HepG2 (cell line): ENCODE results near the gene OTUB2.

ENCODE experiments used
- CTCF ChIP-seq: sonication (generic); formaldehyde crosslinking; IDR thresholded peaks from 2 replicates; pipeline ENCODE4 v1.5.0; 2020; ENCODE audit warnings: mild to moderate bottlenecking, missing genetic modification reagents, moderate library complexity
- GABPA ChIP-seq, 2 experiments: IDR thresholded peaks; 2 replicates each; pipeline ENCODE4 v1.6.1; 2011 to 2016; ENCODE audit warnings: low read depth in 2 of 2, low read length in 1 of 2, missing biosample characterization in 1 of 2, missing genetic modification characterization in 1 of 2
- HMG20A ChIP-seq: IDR thresholded peaks from 2 replicates; pipeline ENCODE4 v1.6.1; 2016; ENCODE audit warnings: borderline replicate concordance
- LCORL ChIP-seq, 2 experiments: fragments of 450-650 bp in 1 of 2; sonication (generic) in 1 of 2; formaldehyde crosslinking in 1 of 2; IDR thresholded peaks; 2 replicates each; pipeline versions ENCODE4 v1.5.0 to v1.6.1; 2017 to 2020; ENCODE audit warnings: antibody characterized with exemption in 1 of 2, missing genetic modification reagents in 1 of 2
- POLR2A ChIP-seq, 2 experiments: IDR thresholded peaks; 2 replicates each; pipeline ENCODE4 v1.6.1; 2011; ENCODE audit warnings: low read depth in 2 of 2, low read length in 2 of 2, mild to moderate bottlenecking in 1 of 2, moderate library complexity in 1 of 2; ENCODE audit not compliant: insufficient read depth in 1 of 2
- POLR2AphosphoS5 ChIP-seq: IDR thresholded peaks from 2 replicates; pipeline ENCODE4 v1.6.1; 2012; ENCODE audit warnings: low read depth, low read length
- RELA ChIP-seq: sonication (generic); formaldehyde crosslinking; IDR thresholded peaks from 2 replicates; pipeline ENCODE4 v1.4.0; 2020; ENCODE audit warnings: missing genetic modification reagents
- ZFP90 ChIP-seq: sonication (generic); formaldehyde crosslinking; IDR thresholded peaks from 2 replicates; pipeline ENCODE4 v1.8.0; 2022; ENCODE audit warnings: missing genetic modification reagents, mild to moderate bottlenecking, inconsistent platforms, borderline replicate concordance
- ZNF616 ChIP-seq: sonication (generic); formaldehyde crosslinking; IDR thresholded peaks from 2 replicates; pipeline ENCODE4 v1.5.0; 2020; ENCODE audit warnings: low read depth, mild to moderate bottlenecking, missing genetic modification reagents
- ZNF766 ChIP-seq: sonication (generic); formaldehyde crosslinking; IDR thresholded peaks from 2 replicates; pipeline ENCODE4 v1.5.0; 2020; ENCODE audit warnings: missing genetic modification reagents, borderline replicate concordance

DNA sequence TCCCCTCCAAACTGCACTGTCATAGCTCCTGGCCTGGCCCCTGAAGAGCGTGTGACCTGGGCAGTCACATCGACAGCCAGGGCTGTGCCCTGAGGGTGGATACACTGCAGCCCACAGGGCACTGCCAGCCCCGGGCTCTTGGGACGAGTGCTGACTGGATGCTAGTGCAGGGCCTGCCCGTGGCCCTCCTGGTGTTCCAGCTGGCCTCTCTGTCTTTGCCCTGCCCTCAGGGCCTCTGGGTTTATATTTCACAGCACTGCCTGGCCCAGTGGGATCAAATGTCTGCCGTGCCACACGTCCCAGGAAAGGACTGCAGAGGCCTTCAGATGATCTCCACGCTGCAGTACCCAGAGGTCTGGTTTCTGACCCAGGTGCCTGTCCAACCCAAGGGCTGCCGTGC lies 39.2 kb upstream of the OTUB2 start:
- no peak for TF ChIP-seq CTCF
- no peak for TF ChIP-seq HMG20A (CRISPR knock-in tag)
- TF ChIP-seq ZFP90: no peak
- no peak for TF ChIP-seq RELA (CRISPR knock-in tag)
- no peak for TF ChIP-seq POLR2A (IDR thresholded peaks at IDR 0.05; ENCODE audit: insufficient read depth in 1 of 2, low read depth in 2 of 2, low read length in 2 of 2)
- no peak for TF ChIP-seq ZNF766 (CRISPR knock-in tag)
- TF ChIP-seq GABPA (IDR thresholded peaks at IDR 0.05; ENCODE audit: low read depth, low read length): no peak
- no peak for TF ChIP-seq GABPA (CRISPR knock-in tag; IDR thresholded peaks at IDR 0.05; ENCODE audit: low read depth)
- TF ChIP-seq POLR2AphosphoS5: no peak
- TF ChIP-seq ZNF616 (CRISPR knock-in tag): no peak
- TF ChIP-seq LCORL (IDR thresholded peaks at IDR 0.05): no peak
- no peak for TF ChIP-seq LCORL (CRISPR knock-in tag; IDR thresholded peaks at IDR 0.05)
